Panc1 (cell line): Measurements from ENCODE around the gene AHI1.

Experiments
- POLR2AphosphoS5 ChIP-seq: IDR thresholded peaks from 2 replicates; pipeline ENCODE4 v1.6.1; 2012; ENCODE audit warnings: mild to moderate bottlenecking, low read depth, low read length, moderate library complexity
- SIN3A ChIP-seq: IDR thresholded peaks from 2 replicates; pipeline ENCODE4 v1.6.1; 2012; ENCODE audit warnings: low read depth, mild to moderate bottlenecking, low read length, moderate library complexity, borderline replicate concordance; ENCODE audit not compliant: insufficient read depth
- TCF7L2 ChIP-seq: IDR thresholded peaks from 2 replicates; pipeline ENCODE4 v1.6.1; 2011; ENCODE audit warnings: mild to moderate bottlenecking, low read depth, low read length, inconsistent platforms
- TF ChIP-seq, protein P1 (sequence below): fragments of 450-650 bp; IDR thresholded peaks from 2 replicates; pipeline ENCODE4 v1.5.1; 2017; ENCODE audit warnings: mild to moderate bottlenecking

DNA sequence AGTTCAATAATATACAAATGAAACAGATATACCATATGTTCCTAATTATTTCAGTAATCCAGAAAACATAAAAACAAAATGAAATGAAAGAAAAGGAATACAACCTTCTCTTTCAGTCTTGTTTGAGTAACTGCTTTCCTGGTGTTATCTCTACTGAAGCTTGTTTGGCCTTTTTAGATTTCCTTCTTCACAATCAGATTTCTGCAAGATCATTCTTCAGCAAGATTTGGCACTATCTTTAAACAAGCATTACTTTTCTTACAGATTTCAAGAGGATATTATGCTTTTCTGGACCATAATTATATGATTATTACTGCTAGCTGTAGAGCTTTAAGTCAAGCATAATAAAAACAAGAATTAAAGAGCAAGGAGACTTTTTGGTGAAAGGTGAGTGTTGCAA is 196.2 kb downstream of the AHI1 start:
- TF ChIP-seq SIN3A (no peak), POLR2AphosphoS5 (no peak), TCF7L2 (no peak)
- TF ChIP-seq, protein P1, sequence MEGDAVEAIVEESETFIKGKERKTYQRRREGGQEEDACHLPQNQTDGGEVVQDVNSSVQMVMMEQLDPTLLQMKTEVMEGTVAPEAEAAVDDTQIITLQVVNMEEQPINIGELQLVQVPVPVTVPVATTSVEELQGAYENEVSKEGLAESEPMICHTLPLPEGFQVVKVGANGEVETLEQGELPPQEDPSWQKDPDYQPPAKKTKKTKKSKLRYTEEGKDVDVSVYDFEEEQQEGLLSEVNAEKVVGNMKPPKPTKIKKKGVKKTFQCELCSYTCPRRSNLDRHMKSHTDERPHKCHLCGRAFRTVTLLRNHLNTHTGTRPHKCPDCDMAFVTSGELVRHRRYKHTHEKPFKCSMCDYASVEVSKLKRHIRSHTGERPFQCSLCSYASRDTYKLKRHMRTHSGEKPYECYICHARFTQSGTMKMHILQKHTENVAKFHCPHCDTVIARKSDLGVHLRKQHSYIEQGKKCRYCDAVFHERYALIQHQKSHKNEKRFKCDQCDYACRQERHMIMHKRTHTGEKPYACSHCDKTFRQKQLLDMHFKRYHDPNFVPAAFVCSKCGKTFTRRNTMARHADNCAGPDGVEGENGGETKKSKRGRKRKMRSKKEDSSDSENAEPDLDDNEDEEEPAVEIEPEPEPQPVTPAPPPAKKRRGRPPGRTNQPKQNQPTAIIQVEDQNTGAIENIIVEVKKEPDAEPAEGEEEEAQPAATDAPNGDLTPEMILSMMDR = no peak
